ENCODE results near the gene MAP4K3. TPM values are rescaled to one million over a fixed set of nuclear protein-coding genes. Genes with fewer than 3 reads are reported as not detected.

MAP4K3 gene
- total and polyA plus RNA-seq, 2 donors from 2014 or later, result 14.9 to 39.5 TPM

- H3K9me3 ChIP-seq (ENCODE audit: control insufficient read depth in 2 of 3, insufficient read depth in 1 of 3, low read length in 3 of 3), result no peaks in the 10 kb centered on the region
- no peaks in the 10 kb centered on the region for H3K27me3 ChIP-seq (ENCODE audit: control insufficient read depth, insufficient read depth, low read length)
- no peak for FAIRE-seq
- H3K9ac ChIP-seq (ENCODE audit: low read length in 3 of 3), result no peak overlapping the region
- intact Hi-C loops (cut with DNase I), result no loop called here
- DNase-seq, result no peak
- TF ChIP-seq CTCF (IDR thresholded peaks at IDR 0.05; ENCODE audit: borderline replicate concordance, extremely low read depth, insufficient read depth), result no peak
- H3K4me3 ChIP-seq (ENCODE audit: low read length in 3 of 3), result no peak overlapping the region
- no peak overlapping the region for H3K27ac ChIP-seq (ENCODE audit: low read depth in 2 of 2, low read length in 2 of 2)
- H3K4me1 ChIP-seq (ENCODE audit: control insufficient read depth in 2 of 3, insufficient read depth in 2 of 3, low read depth in 1 of 3, low read length in 3 of 3), result no peaks in the 10 kb centered on the region
- no peaks in the 10 kb centered on the region for H3K36me3 ChIP-seq (ENCODE audit: control insufficient read depth in 2 of 3, insufficient read depth in 3 of 3, low read length in 3 of 3)
Measured at GRCh38 chr2:39221459-39221858, 215.6 kb downstream of the MAP4K3 start.

GRCh38 chr2:39220136-39220535 lies 216.9 kb downstream of the MAP4K3 start:
- Histone ChIP-seq H3K4me3 (ENCODE audit: low read length in 3 of 3) (no peak overlapping the region), H3K27me3 (ENCODE audit: control insufficient read depth, insufficient read depth, low read length) (no peaks in the 10 kb centered on the region)
- FAIRE-seq, result no peak

GRCh38 chr2:39218391-39218790 lies 218.7 kb downstream of the MAP4K3 start:
- H3K27ac ChIP-seq (ENCODE audit: low read depth in 2 of 2, low read length in 2 of 2), result no peak overlapping the region
- intact Hi-C loops (cut with DNase I), result no loop called here
- no peak overlapping the region for H3K9ac ChIP-seq (ENCODE audit: low read length in 3 of 3)
- H3K4me1 ChIP-seq (ENCODE audit: control insufficient read depth in 2 of 3, insufficient read depth in 2 of 3, low read depth in 1 of 3, low read length in 3 of 3), result no peaks in the 10 kb centered on the region
- no peak for TF ChIP-seq CTCF (IDR thresholded peaks at IDR 0.05; ENCODE audit: borderline replicate concordance, extremely low read depth, insufficient read depth)
- DNase-seq (no peak), FAIRE-seq (no peak)
- H3K27me3 ChIP-seq (ENCODE audit: control insufficient read depth, insufficient read depth, low read length), result no peaks in the 10 kb centered on the region
- H3K4me3 ChIP-seq (ENCODE audit: low read length in 3 of 3), result no peak overlapping the region
- no peaks in the 10 kb centered on the region for H3K9me3 ChIP-seq (ENCODE audit: control insufficient read depth in 2 of 3, insufficient read depth in 1 of 3, low read length in 3 of 3)
- no peaks in the 10 kb centered on the region for H3K36me3 ChIP-seq (ENCODE audit: control insufficient read depth in 2 of 3, insufficient read depth in 3 of 3, low read length in 3 of 3)

More at GRCh38 chr2:39220136-39220535, 216.9 kb downstream of the MAP4K3 start:
- Histone ChIP-seq H3K9me3 (ENCODE audit: control insufficient read depth in 2 of 3, insufficient read depth in 1 of 3, low read length in 3 of 3) (no peaks in the 10 kb centered on the region), H3K9ac (ENCODE audit: low read length in 3 of 3) (no peak overlapping the region), H3K4me1 (ENCODE audit: control insufficient read depth in 2 of 3, insufficient read depth in 2 of 3, low read depth in 1 of 3, low read length in 3 of 3) (no peaks in the 10 kb centered on the region), H3K27ac (ENCODE audit: low read depth in 2 of 2, low read length in 2 of 2) (no peak overlapping the region), H3K36me3 (ENCODE audit: control insufficient read depth in 2 of 3, insufficient read depth in 3 of 3, low read length in 3 of 3) (no peaks in the 10 kb centered on the region)
- intact Hi-C loops (cut with DNase I), result no loop called here
- no peak for TF ChIP-seq CTCF (IDR thresholded peaks at IDR 0.05; ENCODE audit: borderline replicate concordance, extremely low read depth, insufficient read depth)
- DNase-seq, result no peak

GRCh38 chr2:39217192-39217550 lies 219.9 kb downstream of the MAP4K3 start:
- Histone ChIP-seq H3K9me3 (ENCODE audit: control insufficient read depth in 2 of 3, insufficient read depth in 1 of 3, low read length in 3 of 3) (no peaks in the 10 kb centered on the region), H3K9ac (ENCODE audit: low read length in 3 of 3) (no peak overlapping the region), H3K27ac (ENCODE audit: low read depth in 2 of 2, low read length in 2 of 2) (no peak overlapping the region), H3K4me1 (ENCODE audit: control insufficient read depth in 2 of 3, insufficient read depth in 2 of 3, low read depth in 1 of 3, low read length in 3 of 3) (no peaks in the 10 kb centered on the region), H3K4me3 (ENCODE audit: low read length in 3 of 3) (no peak overlapping the region), H3K27me3 (ENCODE audit: control insufficient read depth, insufficient read depth, low read length) (no peaks in the 10 kb centered on the region), H3K36me3 (ENCODE audit: control insufficient read depth in 2 of 3, insufficient read depth in 3 of 3, low read length in 3 of 3) (no peaks in the 10 kb centered on the region)
- intact Hi-C loops (cut with DNase I), result no loop called here
- DNase-seq, result no peak
- TF ChIP-seq CTCF (IDR thresholded peaks at IDR 0.05; ENCODE audit: borderline replicate concordance, extremely low read depth, insufficient read depth), result no peak
- FAIRE-seq, result no peak
